Trophoblast cell (in vitro differentiated cells and primary cell): ENCODE measurements around the gene C2CD2L.

Source experiments
- DNase-seq, 2 donors: peaks; one replicate each; pipeline ENCODE4 v3.0.0-alpha.2; 2016
- H2AFZ ChIP-seq: 2 replicates; pipeline ENCODE4 v1.6.1; 2013; ENCODE audit warnings: low read length, moderate library complexity, mild to moderate bottlenecking; ENCODE audit not compliant: insufficient read depth, poor library complexity
- H2AK5ac ChIP-seq: 2 replicates; pipeline ENCODE4 v1.6.1; 2013; ENCODE audit warnings: mild to moderate bottlenecking, low read length
- H2BK120ac ChIP-seq: 2 replicates; pipeline ENCODE4 v1.6.1; 2013; ENCODE audit warnings: low read length, mild to moderate bottlenecking, moderate library complexity; ENCODE audit not compliant: insufficient read depth, poor library complexity
- H2BK12ac ChIP-seq: 2 replicates; pipeline ENCODE4 v1.6.1; 2013; ENCODE audit warnings: mild to moderate bottlenecking, low read length, moderate library complexity
- H2BK5ac ChIP-seq: 2 replicates; pipeline ENCODE4 v1.6.1; 2013; ENCODE audit warnings: low read length, low read depth, moderate library complexity, mild to moderate bottlenecking; ENCODE audit not compliant: poor library complexity
- H3K14ac ChIP-seq: 2 replicates; pipeline ENCODE4 v1.6.1; 2013; ENCODE audit warnings: mild to moderate bottlenecking, low read length
- H3K18ac ChIP-seq: 2 replicates; pipeline ENCODE4 v1.6.1; 2013; ENCODE audit warnings: mild to moderate bottlenecking, low read length
- H3K23ac ChIP-seq: 2 replicates; pipeline ENCODE4 v1.6.1; 2013; ENCODE audit warnings: low read length
- H3K27ac ChIP-seq: 2 replicates; pipeline ENCODE4 v1.5.1; 2013; ENCODE audit warnings: low read depth, mild to moderate bottlenecking, inconsistent platforms, low read length, moderate library complexity
- H3K27me3 ChIP-seq: 2 replicates; pipeline ENCODE4 v1.6.1; 2013; ENCODE audit warnings: inconsistent platforms, mild to moderate bottlenecking, low read length, moderate library complexity; ENCODE audit not compliant: insufficient read depth
- H3K36me3 ChIP-seq, 2 experiments: 1 replicate in 1 of 2; 2 replicates in 1 of 2; pipeline ENCODE4 v1.6.1; 2013; ENCODE audit warnings: low read length in 2 of 2, mild to moderate bottlenecking in 2 of 2, moderate library complexity in 1 of 2; ENCODE audit not compliant: insufficient read depth in 2 of 2, control insufficient read depth in 1 of 2
- H3K4ac ChIP-seq: 2 replicates; pipeline ENCODE4 v1.6.1; 2013; ENCODE audit warnings: low read depth, mild to moderate bottlenecking, low read length, moderate library complexity
- H3K4me1 ChIP-seq, 2 experiments: 1 replicate in 1 of 2; 2 replicates in 1 of 2; pipeline ENCODE4 v1.6.1; 2013; ENCODE audit warnings: low read length in 2 of 2, mild to moderate bottlenecking in 2 of 2, moderate library complexity in 1 of 2; ENCODE audit not compliant: insufficient read depth in 2 of 2, control insufficient read depth in 1 of 2
- H3K4me2 ChIP-seq: 2 replicates; pipeline ENCODE4 v1.6.1; 2013; ENCODE audit warnings: inconsistent platforms, mild to moderate bottlenecking, low read length, moderate library complexity
- H3K4me3 ChIP-seq: 2 replicates; pipeline ENCODE4 v1.5.1; 2013; ENCODE audit warnings: mild to moderate bottlenecking, low read depth, low read length, inconsistent platforms
- H3K79me1 ChIP-seq: one replicate; pipeline ENCODE4 v1.6.1; 2013; ENCODE audit warnings: low read length
- H3K79me2 ChIP-seq: 2 replicates; pipeline ENCODE4 v1.6.1; 2013; ENCODE audit warnings: low read length, mild to moderate bottlenecking; ENCODE audit not compliant: control insufficient read depth, insufficient read depth, poor library complexity
- H3K9ac ChIP-seq: 2 replicates; pipeline ENCODE4 v1.6.1; 2013; ENCODE audit warnings: mild to moderate bottlenecking, low read length
- H3K9me3 ChIP-seq: 2 replicates; pipeline ENCODE4 v1.6.1; 2013; ENCODE audit warnings: low read depth, mild to moderate bottlenecking, control low read depth, inconsistent platforms, low read length; ENCODE audit not compliant: insufficient read depth
- H4K12ac ChIP-seq: 2 replicates; pipeline ENCODE4 v1.6.1; 2013; ENCODE audit warnings: low read depth, mild to moderate bottlenecking, low read length, moderate library complexity
- H4K8ac ChIP-seq: 2 replicates; pipeline ENCODE4 v1.6.1; 2013; ENCODE audit warnings: low read depth, mild to moderate bottlenecking, low read length, moderate library complexity
- H4K91ac ChIP-seq: one replicate; pipeline ENCODE4 v1.6.1; 2013; ENCODE audit warnings: low read depth, mild to moderate bottlenecking, low read length, moderate library complexity
- WGBS: extraction: QIAGEN DNeasy Blood & Tissue Kit; methylation state at CpG from one replicate; pipeline ENCODE4 v1.1.7; 2013; ENCODE audit warnings: missing lambda C conversion rate; ENCODE audit not compliant: insufficient read length, insufficient coverage; ENCODE audit errors: extremely low coverage; 5-methylcytosine and 5-hydroxymethylcytosine counted together

C2CD2L gene

DNA sequence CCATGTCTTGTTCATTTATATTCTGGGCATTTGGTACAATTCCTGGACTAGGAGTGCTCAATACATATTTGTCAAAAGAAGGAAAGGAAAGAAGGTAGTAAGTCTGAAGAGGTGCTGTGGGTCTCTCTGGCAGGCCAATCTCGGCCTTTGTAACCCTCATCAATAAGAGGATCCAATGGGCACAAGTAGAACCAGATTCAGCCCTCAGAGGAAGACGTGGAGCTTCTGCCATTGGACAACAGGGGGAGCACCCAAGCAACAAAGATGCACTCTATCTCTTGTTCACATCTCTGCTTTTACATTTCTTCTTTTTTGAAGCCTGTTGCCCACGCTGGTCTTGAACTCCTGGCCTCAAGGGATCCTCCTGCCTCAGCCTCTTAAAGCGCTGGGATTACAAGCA is 41.8 kb upstream of the C2CD2L start:
- Histone ChIP-seq H2BK12ac (no peak overlapping the region), H3K9ac (no peak overlapping the region), H3K79me2 (peaks cover 3% of the 10 kb centered on the region), H3K4me2 (no peak overlapping the region), H3K79me1 (peaks cover 5% of the 10 kb centered on the region), H3K14ac (no peak overlapping the region), H3K18ac (no peak overlapping the region), H4K8ac (no peak overlapping the region), H2BK5ac (no peak overlapping the region), H3K4me1 (peaks cover 0 to 6% of the 10 kb centered on the region in 2 experiments), H2BK120ac (no peak overlapping the region), H4K12ac (no peak overlapping the region), H3K4me3 (no peak overlapping the region), H3K36me3 (peaks cover 0 to 3% of the 10 kb centered on the region in 2 experiments), H3K27me3 (no peaks in the 10 kb centered on the region), H4K91ac (no peak overlapping the region), H3K27ac (no peak overlapping the region), H2AK5ac (no peak overlapping the region), H3K4ac (no peak overlapping the region), H3K23ac (no peak overlapping the region), H3K9me3 (no peaks in the 10 kb centered on the region), H2AFZ (no peak overlapping the region)
- WGBS = no CpG with 5 or more reads among the region's 4 CpGs
- peak; percentile 46 to 58 for DNase-seq

DNA sequence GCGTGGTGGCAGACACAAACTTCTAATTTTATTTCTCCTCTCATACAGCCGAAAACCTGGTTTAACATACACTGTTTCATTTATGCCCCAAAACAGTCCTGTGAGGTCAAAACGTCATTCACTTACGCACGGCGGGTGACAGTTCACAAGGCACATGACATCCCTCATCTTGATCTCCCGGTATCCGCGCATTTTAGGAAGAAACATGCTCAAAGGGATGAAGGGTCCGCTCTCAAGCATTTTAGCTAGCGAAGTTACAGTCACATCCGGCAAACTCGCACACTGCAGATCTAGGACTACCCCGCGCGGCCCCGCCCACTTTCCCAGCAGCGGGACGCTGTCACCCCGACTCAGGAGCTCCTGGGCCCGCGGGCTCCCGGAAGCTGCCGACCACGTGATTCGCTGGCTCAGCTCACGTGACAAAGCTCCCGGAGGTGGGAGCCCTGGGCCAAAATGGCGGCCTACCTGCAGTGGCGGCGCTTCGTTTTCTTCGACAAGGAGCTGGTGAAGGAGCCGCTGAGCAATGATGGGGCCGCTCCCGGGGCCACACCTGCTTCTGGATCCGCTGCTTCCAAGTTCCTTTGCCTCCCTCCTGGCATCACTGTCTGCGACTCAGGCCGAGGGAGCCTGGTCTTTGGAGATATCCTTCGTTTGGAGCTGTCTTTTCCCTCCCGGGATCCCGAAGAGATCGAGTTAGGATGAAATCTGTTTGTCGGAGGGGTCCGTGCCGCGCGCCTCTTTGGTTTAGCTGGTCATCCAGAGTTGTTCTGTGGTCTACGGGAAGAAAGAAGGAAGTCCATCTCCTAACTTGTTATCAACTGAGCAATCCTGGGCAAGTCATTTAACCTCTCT is 39.5 kb upstream of the C2CD2L start, which contains the start of gene VPS11:
Gene VPS11 (plus strand): TSS at position 448 of the 852 bp plus-strand sequence. CDS start 6 bp downstream, at position 454.
- no peak within 1 kb of the TSS for H3K23ac ChIP-seq
- H2AK5ac ChIP-seq = peak within 1 kb of the TSS; percentile 49
- H4K12ac ChIP-seq = peak within 1 kb of the TSS; percentile 99
- peak within 1 kb of the TSS; percentile 97 for H3K4ac ChIP-seq
- H3K36me3 ChIP-seq = peaks cover 10 to 16% of the 10 kb centered on the region in 2 experiments
- no peaks in the 10 kb centered on the region for H3K9me3 ChIP-seq
- DNase-seq = peak; percentile 97 to 98
- H3K4me1 ChIP-seq = peaks cover 0 to 6% of the 10 kb centered on the region in 2 experiments
- H3K79me1 ChIP-seq = peaks cover 5% of the 10 kb centered on the region
- peak within 1 kb of the TSS; percentile 76 for H3K4me2 ChIP-seq
- peak within 1 kb of the TSS; percentile 62 for H3K27ac ChIP-seq
- H3K27me3 ChIP-seq = no peaks in the 10 kb centered on the region
- peak within 1 kb of the TSS; percentile 95 for H3K18ac ChIP-seq
- H4K8ac ChIP-seq = peak within 1 kb of the TSS; percentile 98
- peak within 1 kb of the TSS; percentile 95 for H3K9ac ChIP-seq
- no peak within 1 kb of the TSS for H2BK12ac ChIP-seq
- peak within 1 kb of the TSS; percentile 89 for H3K4me3 ChIP-seq
- H4K91ac ChIP-seq = peak within 1 kb of the TSS; percentile 98
- peaks cover 3% of the 10 kb centered on the region for H3K79me2 ChIP-seq
- H3K14ac ChIP-seq = peak within 1 kb of the TSS; percentile 99
- no CpG with 5 or more reads among the region's 49 CpGs for WGBS
- H2BK120ac ChIP-seq = peak within 1 kb of the TSS; percentile 93
- peak within 1 kb of the TSS; percentile 99 for H2AFZ ChIP-seq
- H2BK5ac ChIP-seq = peak within 1 kb of the TSS; percentile 89

DNA sequence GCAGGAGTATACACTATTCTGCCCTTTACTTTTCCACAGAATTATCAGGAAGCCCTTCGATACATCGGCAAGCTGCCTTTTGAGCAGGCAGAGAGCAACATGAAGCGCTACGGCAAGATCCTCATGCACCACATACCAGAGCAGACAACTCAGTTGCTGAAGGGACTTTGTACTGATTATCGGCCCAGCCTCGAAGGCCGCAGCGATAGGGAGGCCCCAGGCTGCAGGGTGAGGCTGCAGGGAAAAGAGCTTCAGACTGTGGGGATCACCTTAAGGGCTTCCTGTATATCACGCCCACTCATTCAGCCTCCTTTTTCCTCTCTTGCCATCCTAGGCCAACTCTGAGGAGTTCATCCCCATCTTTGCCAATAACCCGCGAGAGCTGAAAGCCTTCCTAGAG is 29.3 kb upstream of the C2CD2L start:
- no peak for DNase-seq
- H3K79me1 ChIP-seq = no peaks in the 10 kb centered on the region
- no peak overlapping the region for H4K8ac ChIP-seq
- WGBS = no CpG with 5 or more reads among the region's 11 CpGs
- no peak overlapping the region for H2AFZ ChIP-seq
- H2BK12ac ChIP-seq = no peak overlapping the region
- H3K4ac ChIP-seq = no peak overlapping the region
- no peak overlapping the region for H3K23ac ChIP-seq
- H3K18ac ChIP-seq = no peak overlapping the region
- no peak overlapping the region for H2AK5ac ChIP-seq
- no peak overlapping the region for H3K14ac ChIP-seq
- no peaks in the 10 kb centered on the region for H3K4me1 ChIP-seq
- no peak overlapping the region for H4K91ac ChIP-seq
- H3K4me2 ChIP-seq = no peak overlapping the region
- H2BK5ac ChIP-seq = no peak overlapping the region
- no peak overlapping the region for H3K4me3 ChIP-seq
- no peaks in the 10 kb centered on the region for H3K79me2 ChIP-seq
- no peak overlapping the region for H4K12ac ChIP-seq
- no peaks in the 10 kb centered on the region for H3K27me3 ChIP-seq
- H3K9me3 ChIP-seq = no peaks in the 10 kb centered on the region
- H3K27ac ChIP-seq = no peak overlapping the region
- H3K36me3 ChIP-seq = peaks cover 60 to 70% of the 10 kb centered on the region in 2 experiments
- no peak overlapping the region for H2BK120ac ChIP-seq
- no peak overlapping the region for H3K9ac ChIP-seq

DNA sequence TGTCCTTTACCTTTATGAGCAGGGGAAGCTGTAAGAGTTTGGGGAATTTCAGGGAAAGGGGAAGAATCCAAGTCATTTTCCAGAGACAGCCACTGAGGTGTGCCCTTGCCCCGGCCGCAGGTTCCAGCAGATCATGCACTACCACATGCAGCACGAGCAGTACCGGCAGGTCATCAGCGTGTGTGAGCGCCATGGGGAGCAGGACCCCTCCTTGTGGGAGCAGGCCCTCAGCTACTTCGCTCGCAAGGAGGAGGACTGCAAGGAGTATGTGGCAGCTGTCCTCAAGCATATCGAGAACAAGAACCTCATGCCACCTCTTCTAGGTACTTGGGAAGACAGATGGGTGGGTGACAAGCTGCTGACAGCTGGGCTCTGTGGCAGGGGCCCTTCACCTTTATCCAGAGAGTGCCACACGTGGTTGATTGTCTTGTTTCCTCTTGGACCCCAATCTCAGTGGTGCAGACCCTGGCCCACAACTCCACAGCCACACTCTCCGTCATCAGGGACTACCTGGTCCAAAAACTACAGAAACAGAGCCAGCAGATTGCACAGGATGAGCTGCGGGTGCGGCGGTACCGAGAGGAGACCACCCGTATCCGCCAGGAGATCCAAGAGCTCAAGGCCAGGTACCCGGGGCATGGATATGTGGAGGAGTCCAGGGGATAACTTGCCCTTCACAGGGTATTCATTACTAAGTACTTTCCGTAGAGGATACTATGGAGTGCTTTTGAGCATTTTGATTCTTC is 28.3 kb upstream of the C2CD2L start:
- Histone ChIP-seq H3K27ac (no peak overlapping the region), H3K79me2 (no peaks in the 10 kb centered on the region), H3K4ac (no peak overlapping the region), H3K9ac (no peak overlapping the region), H4K12ac (no peak overlapping the region), H3K4me2 (no peak overlapping the region), H3K23ac (no peak overlapping the region), H3K27me3 (no peaks in the 10 kb centered on the region), H2BK120ac (no peak overlapping the region), H2BK5ac (no peak overlapping the region), H2AK5ac (no peak overlapping the region), H3K36me3 (peaks cover 54 to 62% of the 10 kb centered on the region in 2 experiments), H3K79me1 (no peaks in the 10 kb centered on the region), H4K8ac (no peak overlapping the region), H3K14ac (no peak overlapping the region), H3K9me3 (no peaks in the 10 kb centered on the region), H3K4me1 (no peaks in the 10 kb centered on the region), H2BK12ac (no peak overlapping the region), H3K4me3 (no peak overlapping the region), H2AFZ (no peak overlapping the region), H4K91ac (no peak overlapping the region), H3K18ac (no peak overlapping the region)
- no CpG with 5 or more reads among the region's 19 CpGs for WGBS
- DNase-seq = no peak
